ENCODE data around the gene FTSJ3. TPM values are rescaled to one million over a fixed set of nuclear protein-coding genes. Genes with fewer than 3 reads are reported as not detected.

The FTSJ3 gene
- total RNA-seq, 5 donors from 2014 or later (not counting 1 experiment from before 2014, with no cell fraction given), result 39.4 to 64.9 (median 53.3) TPM

- ChIA-PET POLR2A (interaction anchor here in 1 of 2 donors (0.6 kb wide), 1 partner anchor 24 kb away, joined by 6 read pairs; no protein-coding TSS in a partner anchor), CTCF (interaction anchor here in 1 of 2 donors (0.6 kb wide), 1 partner anchor 109 kb away, joined by 3 read pairs; no protein-coding TSS in a partner anchor)
- Histone ChIP-seq H3K4me3 (ENCODE audit: control insufficient read depth in 1 of 2, extremely low read depth in 1 of 2, low read length in 1 of 2) (no peak overlapping the region), H3K27ac (ENCODE audit: low read length) (no peak overlapping the region), H3K4me1 (ENCODE audit: control insufficient read depth in 1 of 2, extremely low read depth in 1 of 2, insufficient read depth in 2 of 2, low read length in 2 of 2) (peaks cover 0 to 7% of the 10 kb centered on the region in 2 experiments), H3K36me3 (ENCODE audit: control insufficient read depth in 2 of 2, extremely low read depth in 1 of 2, insufficient read depth in 1 of 2, low read length in 1 of 2) (peaks cover 21 to 95% of the 10 kb centered on the region in 2 donors), H3K27me3 (replicated peaks in 1 of 2; ENCODE audit: control insufficient read depth in 2 of 2, extremely low read depth in 1 of 2, insufficient read depth in 2 of 2, low read length in 1 of 2) (no peaks in the 10 kb centered on the region), H3K9me3 (no peaks in the 10 kb centered on the region)
- DNase-seq (no peak), ATAC-seq (replicated peaks in 1 of 4) (no peak)
- WGBS (ENCODE audit: insufficient coverage), result 100% methylated on average over 2 of the region's 6 CpGs
- peaks cover 70% of the 10 kb centered on the region for H3K36me3 Mint-ChIP-seq
- peak overlapping the region in 1 of 2 donors; percentile 84 for H3K27ac Mint-ChIP-seq
- H3K9me3 Mint-ChIP-seq, result no peaks in the 10 kb centered on the region
- peaks cover 18 to 38% (median 19%) of the 10 kb centered on the region in 3 donors for H3K4me1 Mint-ChIP-seq
- no peaks in the 10 kb centered on the region for H3K27me3 Mint-ChIP-seq
- H3K4me3 Mint-ChIP-seq, result no peak overlapping the region
Observed at GRCh38 chr17:63819131-63819530, 8.3 kb downstream of the FTSJ3 start.

GRCh38 chr17:63817736-63818385 lies 9.6 kb downstream of the FTSJ3 start:
- DNase-seq (no peak), ATAC-seq (replicated peaks in 1 of 4) (no peak)
- Mint-ChIP-seq H3K4me3 (no peak overlapping the region), H3K36me3 (peaks cover 72% of the 10 kb centered on the region), H3K9me3 (no peaks in the 10 kb centered on the region), H3K27ac (peak overlapping the region; percentile 1 to 58), H3K4me1 (peaks cover 9 to 29% (median 12%) of the 10 kb centered on the region in 3 donors), H3K27me3 (no peaks in the 10 kb centered on the region)
- H3K4me3 ChIP-seq (ENCODE audit: control insufficient read depth in 1 of 2, extremely low read depth in 1 of 2, low read length in 1 of 2), result no peak overlapping the region
- peaks cover 15 to 96% of the 10 kb centered on the region in 2 donors for H3K36me3 ChIP-seq (ENCODE audit: control insufficient read depth in 2 of 2, extremely low read depth in 1 of 2, insufficient read depth in 1 of 2, low read length in 1 of 2)
- no peaks in the 10 kb centered on the region for H3K9me3 ChIP-seq
- ChIA-PET CTCF (interaction anchor here in 1 of 2 donors (0.6 kb wide), 1 partner anchor 49 kb away, joined by 6 read pairs; no protein-coding TSS in a partner anchor), POLR2A (interaction anchor here (0.6 to 0.7 kb wide), 3 partner anchors 14 to 77 kb away, joined by 3 read pairs; no protein-coding TSS in a partner anchor)
- H3K27ac ChIP-seq (ENCODE audit: low read length), result no peak overlapping the region
- no peaks in the 10 kb centered on the region for H3K27me3 ChIP-seq (replicated peaks in 1 of 2; ENCODE audit: control insufficient read depth in 2 of 2, extremely low read depth in 1 of 2, insufficient read depth in 2 of 2, low read length in 1 of 2)
- 97% methylated on average over 24 of the region's 27 CpGs for WGBS (ENCODE audit: insufficient coverage)
- H3K4me1 ChIP-seq (ENCODE audit: control insufficient read depth in 1 of 2, extremely low read depth in 1 of 2, insufficient read depth in 2 of 2, low read length in 2 of 2), result peaks cover 0 to 7% of the 10 kb centered on the region in 2 experiments

DNA sequence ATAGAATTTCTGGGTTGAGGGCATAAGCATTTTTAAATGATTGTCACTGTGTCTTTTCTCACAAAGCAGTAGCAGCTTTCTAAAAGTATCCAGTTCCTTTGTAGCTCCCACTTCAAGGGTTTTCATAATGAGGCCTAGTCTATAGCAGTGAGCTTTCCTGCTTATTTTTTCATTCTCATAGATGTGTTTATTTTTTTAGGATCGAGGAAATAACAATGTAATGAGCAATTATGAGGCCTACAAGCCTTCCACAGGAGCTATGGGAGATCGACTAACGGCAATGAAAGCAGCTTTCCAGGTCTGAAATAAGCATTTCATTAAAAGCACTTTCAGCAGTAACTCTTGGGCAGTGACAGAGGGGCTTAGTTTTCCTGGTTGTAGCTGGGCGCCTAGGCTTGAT lies 10.8 kb downstream of the FTSJ3 start:
- H3K9me3 ChIP-seq, result no peaks in the 10 kb centered on the region
- peaks cover 5 to 18% (median 7%) of the 10 kb centered on the region in 3 donors for H3K4me1 Mint-ChIP-seq
- no peaks in the 10 kb centered on the region for H3K27me3 Mint-ChIP-seq
- ChIA-PET POLR2A (interaction anchor here in 1 of 2 donors (0.6 kb wide), 1 partner anchor 329 kb away, joined by 3 read pairs; no protein-coding TSS in a partner anchor), CTCF (interaction anchor here in 1 of 2 donors (0.9 kb wide), 1 partner anchor 12 kb away, joined by 3 read pairs; no protein-coding TSS in a partner anchor)
- DNase-seq (no peak), ATAC-seq (replicated peaks in 1 of 4) (no peak)
- no peak overlapping the region for H3K4me3 Mint-ChIP-seq
- peak overlapping the region; percentile 3 for H3K27ac ChIP-seq (ENCODE audit: low read length)
- peak overlapping the region in 1 of 2 donors; percentile 34 for H3K27ac Mint-ChIP-seq
- H3K36me3 ChIP-seq (ENCODE audit: control insufficient read depth in 2 of 2, extremely low read depth in 1 of 2, insufficient read depth in 1 of 2, low read length in 1 of 2), result peaks cover 13 to 95% of the 10 kb centered on the region in 2 donors
- peaks cover 0 to 7% of the 10 kb centered on the region in 2 experiments for H3K4me1 ChIP-seq (ENCODE audit: control insufficient read depth in 1 of 2, extremely low read depth in 1 of 2, insufficient read depth in 2 of 2, low read length in 2 of 2)
- WGBS (ENCODE audit: insufficient coverage), result 100% methylated on average over 1 of the region's 4 CpGs
- H3K27me3 ChIP-seq (replicated peaks in 1 of 2; ENCODE audit: control insufficient read depth in 2 of 2, extremely low read depth in 1 of 2, insufficient read depth in 2 of 2, low read length in 1 of 2), result no peaks in the 10 kb centered on the region
- no peak overlapping the region for H3K4me3 ChIP-seq (ENCODE audit: control insufficient read depth in 1 of 2, extremely low read depth in 1 of 2, low read length in 1 of 2)
- H3K36me3 Mint-ChIP-seq, result peaks cover 70% of the 10 kb centered on the region
- H3K9me3 Mint-ChIP-seq, result no peaks in the 10 kb centered on the region

DNA sequence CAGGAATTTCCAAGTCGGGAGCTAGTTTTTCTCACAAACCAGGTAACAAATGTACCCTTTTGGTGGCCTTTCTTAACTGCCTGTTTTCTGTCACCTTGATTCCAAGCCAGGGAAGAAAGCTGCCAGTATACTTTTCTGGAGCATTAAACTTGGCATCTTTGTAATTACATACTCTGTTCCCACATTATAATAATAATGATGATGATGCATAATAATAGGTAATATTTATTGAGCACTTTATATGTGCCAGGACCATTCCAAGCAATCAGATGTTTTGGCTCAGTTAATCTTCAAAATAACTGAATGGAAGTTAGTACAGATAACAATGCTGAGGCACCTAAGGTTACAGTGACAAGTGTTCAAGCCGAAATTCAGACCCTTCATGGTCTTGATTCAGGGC lies 11.3 kb downstream of the FTSJ3 start:
- Histone ChIP-seq H3K9me3 (no peaks in the 10 kb centered on the region), H3K4me1 (ENCODE audit: control insufficient read depth in 1 of 2, extremely low read depth in 1 of 2, insufficient read depth in 2 of 2, low read length in 2 of 2) (peaks cover 0 to 5% of the 10 kb centered on the region in 2 experiments), H3K27ac (ENCODE audit: low read length) (peak overlapping the region; percentile 10), H3K27me3 (replicated peaks in 1 of 2; ENCODE audit: control insufficient read depth in 2 of 2, extremely low read depth in 1 of 2, insufficient read depth in 2 of 2, low read length in 1 of 2) (no peaks in the 10 kb centered on the region), H3K36me3 (ENCODE audit: control insufficient read depth in 2 of 2, extremely low read depth in 1 of 2, insufficient read depth in 1 of 2, low read length in 1 of 2) (peaks cover 13 to 95% of the 10 kb centered on the region in 2 donors), H3K4me3 (ENCODE audit: control insufficient read depth in 1 of 2, extremely low read depth in 1 of 2, low read length in 1 of 2) (no peak overlapping the region)
- Mint-ChIP-seq H3K27me3 (no peaks in the 10 kb centered on the region), H3K4me3 (no peak overlapping the region), H3K4me1 (peaks cover 4 to 16% (median 6%) of the 10 kb centered on the region in 3 donors), H3K9me3 (no peaks in the 10 kb centered on the region), H3K36me3 (peaks cover 72% of the 10 kb centered on the region), H3K27ac (peak overlapping the region in 1 of 2 donors; percentile 11)
- DNase-seq (no peak), ATAC-seq (replicated peaks in 1 of 4) (no peak)
- ChIA-PET POLR2A (interaction anchor here in 1 of 2 donors (0.6 kb wide), 1 partner anchor 329 kb away, joined by 3 read pairs; no protein-coding TSS in a partner anchor), CTCF (interaction anchor here in 1 of 2 donors (0.9 kb wide), 1 partner anchor 12 kb away, joined by 3 read pairs; no protein-coding TSS in a partner anchor)
- 89% methylated on average over 1 of the region's 2 CpGs for WGBS (ENCODE audit: insufficient coverage)

- ChIA-PET POLR2A (interaction anchor here in 1 of 2 donors (0.7 kb wide), 1 partner anchor 417 kb away, joined by 7 read pairs; no protein-coding TSS in a partner anchor), CTCF (interaction anchor here (0.5 kb wide), 2 partner anchors 47 to 365 kb away, joined by 3 to 7 read pairs; no protein-coding TSS in a partner anchor)
- H3K27me3 Mint-ChIP-seq, result no peaks in the 10 kb centered on the region
- H3K9me3 ChIP-seq, result no peaks in the 10 kb centered on the region
- no peaks in the 10 kb centered on the region for H3K27me3 ChIP-seq (replicated peaks in 1 of 2; ENCODE audit: control insufficient read depth in 2 of 2, extremely low read depth in 1 of 2, insufficient read depth in 2 of 2, low read length in 1 of 2)
- H3K27ac ChIP-seq (ENCODE audit: low read length), result no peak overlapping the region
- no CpG with 5 or more reads among the region's 9 CpGs for WGBS (ENCODE audit: insufficient coverage)
- H3K4me1 Mint-ChIP-seq, result peaks cover 0 to 2% (median 0%) of the 10 kb centered on the region in 3 donors
- DNase-seq, result no peak
- peaks cover 3 to 93% of the 10 kb centered on the region in 2 donors for H3K36me3 ChIP-seq (ENCODE audit: control insufficient read depth in 2 of 2, extremely low read depth in 1 of 2, insufficient read depth in 1 of 2, low read length in 1 of 2)
- H3K36me3 Mint-ChIP-seq, result peaks cover 73% of the 10 kb centered on the region
- ATAC-seq (replicated peaks in 1 of 4), result no peak
- peak overlapping the region in 1 of 2 donors; percentile 36 for H3K27ac Mint-ChIP-seq
- H3K4me1 ChIP-seq (ENCODE audit: control insufficient read depth in 1 of 2, extremely low read depth in 1 of 2, insufficient read depth in 2 of 2, low read length in 2 of 2), result no peaks in the 10 kb centered on the region
- H3K4me3 ChIP-seq (ENCODE audit: control insufficient read depth in 1 of 2, extremely low read depth in 1 of 2, low read length in 1 of 2), result no peak overlapping the region
- no peak overlapping the region for H3K4me3 Mint-ChIP-seq
- no peaks in the 10 kb centered on the region for H3K9me3 Mint-ChIP-seq
Observed at GRCh38 chr17:63809970-63810369, 17.5 kb downstream of the FTSJ3 start.

- ATAC-seq (replicated peaks in 1 of 4) (no peak), DNase-seq (no peak)
- no CpG with 5 or more reads among the region's 2 CpGs for WGBS (ENCODE audit: insufficient coverage)
- CTCF ChIA-PET, result interaction anchor here in 1 of 2 donors (1.6 kb wide), 1 partner anchor 21 kb away, joined by 3 read pairs; no protein-coding TSS in a partner anchor
- Histone ChIP-seq H3K27me3 (replicated peaks in 1 of 2; ENCODE audit: control insufficient read depth in 2 of 2, extremely low read depth in 1 of 2, insufficient read depth in 2 of 2, low read length in 1 of 2) (no peaks in the 10 kb centered on the region), H3K9me3 (no peaks in the 10 kb centered on the region), H3K4me3 (ENCODE audit: control insufficient read depth in 1 of 2, extremely low read depth in 1 of 2, low read length in 1 of 2) (no peak overlapping the region), H3K27ac (ENCODE audit: low read length) (no peak overlapping the region), H3K4me1 (ENCODE audit: control insufficient read depth in 1 of 2, extremely low read depth in 1 of 2, insufficient read depth in 2 of 2, low read length in 2 of 2) (no peaks in the 10 kb centered on the region), H3K36me3 (ENCODE audit: control insufficient read depth in 2 of 2, extremely low read depth in 1 of 2, insufficient read depth in 1 of 2, low read length in 1 of 2) (peaks cover 4 to 85% of the 10 kb centered on the region in 2 donors)
- POLR2A ChIA-PET, result no interaction called here
- Mint-ChIP-seq H3K27me3 (no peaks in the 10 kb centered on the region), H3K9me3 (no peaks in the 10 kb centered on the region), H3K4me1 (peaks cover 0 to 2% (median 0%) of the 10 kb centered on the region in 3 donors), H3K4me3 (no peak overlapping the region), H3K27ac (no peak overlapping the region), H3K36me3 (peaks cover 57% of the 10 kb centered on the region)
Observed at GRCh38 chr17:63805591-63805990, 21.9 kb downstream of the FTSJ3 start.
